Measurements from ENCODE around the gene SZT2.

GRCh38 chr1:43421396-43421795, 31.7 kb downstream of the SZT2 start:
- TF ChIP-seq, protein P1, sequence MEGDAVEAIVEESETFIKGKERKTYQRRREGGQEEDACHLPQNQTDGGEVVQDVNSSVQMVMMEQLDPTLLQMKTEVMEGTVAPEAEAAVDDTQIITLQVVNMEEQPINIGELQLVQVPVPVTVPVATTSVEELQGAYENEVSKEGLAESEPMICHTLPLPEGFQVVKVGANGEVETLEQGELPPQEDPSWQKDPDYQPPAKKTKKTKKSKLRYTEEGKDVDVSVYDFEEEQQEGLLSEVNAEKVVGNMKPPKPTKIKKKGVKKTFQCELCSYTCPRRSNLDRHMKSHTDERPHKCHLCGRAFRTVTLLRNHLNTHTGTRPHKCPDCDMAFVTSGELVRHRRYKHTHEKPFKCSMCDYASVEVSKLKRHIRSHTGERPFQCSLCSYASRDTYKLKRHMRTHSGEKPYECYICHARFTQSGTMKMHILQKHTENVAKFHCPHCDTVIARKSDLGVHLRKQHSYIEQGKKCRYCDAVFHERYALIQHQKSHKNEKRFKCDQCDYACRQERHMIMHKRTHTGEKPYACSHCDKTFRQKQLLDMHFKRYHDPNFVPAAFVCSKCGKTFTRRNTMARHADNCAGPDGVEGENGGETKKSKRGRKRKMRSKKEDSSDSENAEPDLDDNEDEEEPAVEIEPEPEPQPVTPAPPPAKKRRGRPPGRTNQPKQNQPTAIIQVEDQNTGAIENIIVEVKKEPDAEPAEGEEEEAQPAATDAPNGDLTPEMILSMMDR (IDR thresholded peaks at IDR 0.05) = no peak
- no peak for TF ChIP-seq POLR2A (IDR thresholded peaks at IDR 0.05)
